Measurements from ENCODE around the gene ZNF442. TPM values are rescaled to one million over a fixed set of nuclear protein-coding genes. Genes with fewer than 3 reads are reported as not detected.

ZNF442 gene
- total and polyA plus RNA-seq, 10 of the 15 experiments (the other 5 are each of a cell fraction or from before 2014, with no cell fraction given): 0.05 to 0.64 (median 0.23) TPM; not detected in 1

DNA sequence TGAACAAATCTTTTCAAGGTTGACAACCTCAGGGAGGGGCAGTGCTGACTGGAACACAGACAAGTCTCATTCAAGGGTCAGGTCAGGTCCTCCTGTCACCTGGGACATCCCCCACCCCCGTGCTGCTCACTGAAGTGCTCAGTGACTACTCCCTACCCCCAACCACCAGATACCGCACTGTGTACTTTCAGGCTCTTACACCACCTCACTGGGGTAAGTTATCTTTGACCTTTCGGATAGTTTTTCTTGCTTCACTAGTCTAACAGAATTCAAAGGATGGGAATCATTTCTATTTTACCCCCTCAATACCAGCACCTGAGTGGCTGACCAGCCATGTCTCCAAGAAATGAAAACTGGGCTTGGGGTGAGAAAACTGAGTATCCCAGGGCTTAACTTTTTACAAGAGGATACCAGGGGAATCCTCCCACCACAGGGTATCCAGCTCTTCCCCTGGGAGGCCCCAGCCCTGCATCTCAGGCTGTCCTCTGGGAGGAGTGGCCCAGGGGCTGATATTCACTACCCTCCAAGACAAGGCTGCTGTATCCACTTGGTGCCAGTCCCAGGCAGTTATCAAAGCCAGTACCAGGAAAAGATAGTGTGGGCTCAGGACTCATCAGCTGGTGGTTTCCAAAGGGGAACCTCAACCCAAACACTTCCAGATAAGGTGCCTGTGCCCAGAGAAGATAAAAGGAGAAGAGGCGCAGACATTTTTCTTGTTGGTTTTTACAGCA is 34.1 kb downstream of the ZNF442 start (continued):
- TF ChIP-seq CHD4 (IDR thresholded peaks at IDR 0.05) (no peak), KAT2A (conservative IDR thresholded peaks at IDR 0.05; ENCODE audit: control insufficient read depth, low read depth, low read length) (no peak), USF2 (IDR thresholded peaks at IDR 0.05; ENCODE audit: borderline replicate concordance, low read depth, low read length) (no peak), ZNF217 (IDR thresholded peaks at IDR 0.05) (no peak), YBX1 (IDR thresholded peaks at IDR 0.05) (no peak), EGR1 (IDR thresholded peaks at IDR 0.05; ENCODE audit: borderline replicate concordance in 1 of 2, low read depth in 2 of 2, low read length in 2 of 2) (peak; percentile 41 to 99), MYC (IDR thresholded peaks at IDR 0.05; ENCODE audit: insufficient read depth, insufficient read length, insufficient replicate concordance, low read length, severe bottlenecking) (no peak), CHD2 (IDR thresholded peaks at IDR 0.05; ENCODE audit: borderline replicate concordance, low read depth, low read length) (peak; percentile 90), CUX1 (IDR thresholded peaks at IDR 0.05; ENCODE audit: insufficient replicate concordance, low read depth, low read length) (peak; percentile 10), SP1 (IDR thresholded peaks at IDR 0.05; ENCODE audit: low read depth, low read length) (peak; percentile 80)
- TF ChIP-seq, protein P1, sequence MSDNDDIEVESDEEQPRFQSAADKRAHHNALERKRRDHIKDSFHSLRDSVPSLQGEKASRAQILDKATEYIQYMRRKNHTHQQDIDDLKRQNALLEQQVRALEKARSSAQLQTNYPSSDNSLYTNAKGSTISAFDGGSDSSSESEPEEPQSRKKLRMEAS (IDR thresholded peaks at IDR 0.05; ENCODE audit: low read depth, low read length): no peak

All from GM12878 (cell line).